ENCODE results near the gene SPATA25.
A peak's percentile ranks its signal among the peaks of the same experiment; 100 is the strongest.

The SPATA25 gene

GRCh38 chr20:45924391-45925261, 37.2 kb upstream of the SPATA25 start:
- DNase-seq (ENCODE audit: low spot score) (no peak), ATAC-seq (ENCODE audit: low read depth) (0 out of 3 replicates have a peak, but pooled peaks have one; percentile 8)
- Histone ChIP-seq H3K4me3 (ENCODE audit: severe bottlenecking) (no peak overlapping the region), H3K9me3 (ENCODE audit: severe bottlenecking) (no peaks in the 10 kb centered on the region), H3K27me3 (ENCODE audit: insufficient read depth, poor library complexity, severe bottlenecking) (no peaks in the 10 kb centered on the region), H3K27ac (ENCODE audit: poor library complexity, severe bottlenecking) (no peak overlapping the region), H3K36me3 (ENCODE audit: low read depth) (no peaks in the 10 kb centered on the region), H3K4me1 (ENCODE audit: insufficient read depth, poor library complexity, severe bottlenecking) (no peaks in the 10 kb centered on the region)
- no peak for TF ChIP-seq CTCF (IDR thresholded peaks at IDR 0.05; ENCODE audit: poor library complexity, severe bottlenecking)

GRCh38 chr20:45921337-45922189, 34.1 kb upstream of the SPATA25 start:
- Histone ChIP-seq H3K27me3 (ENCODE audit: insufficient read depth, poor library complexity, severe bottlenecking) (no peaks in the 10 kb centered on the region), H3K4me1 (ENCODE audit: insufficient read depth, poor library complexity, severe bottlenecking) (no peaks in the 10 kb centered on the region), H3K4me3 (ENCODE audit: severe bottlenecking) (no peak overlapping the region), H3K36me3 (ENCODE audit: low read depth) (no peaks in the 10 kb centered on the region), H3K9me3 (ENCODE audit: severe bottlenecking) (no peaks in the 10 kb centered on the region), H3K27ac (ENCODE audit: poor library complexity, severe bottlenecking) (no peak overlapping the region)
- no peak for TF ChIP-seq CTCF (IDR thresholded peaks at IDR 0.05; ENCODE audit: poor library complexity, severe bottlenecking)
- DNase-seq (ENCODE audit: low spot score) = no peak
- no peak for ATAC-seq (ENCODE audit: low read depth)

- peak; percentile 8; the same call in 1 of the 3 replicates for ATAC-seq (ENCODE audit: low read depth)
- no peaks in the 10 kb centered on the region for H3K9me3 ChIP-seq (ENCODE audit: severe bottlenecking)
- H3K4me3 ChIP-seq (ENCODE audit: severe bottlenecking) = no peak overlapping the region
- no peaks in the 10 kb centered on the region for H3K36me3 ChIP-seq (ENCODE audit: low read depth)
- H3K27ac ChIP-seq (ENCODE audit: poor library complexity, severe bottlenecking) = no peak overlapping the region
- no peak for TF ChIP-seq CTCF (IDR thresholded peaks at IDR 0.05; ENCODE audit: poor library complexity, severe bottlenecking)
- DNase-seq (ENCODE audit: low spot score) = no peak
- no peaks in the 10 kb centered on the region for H3K4me1 ChIP-seq (ENCODE audit: insufficient read depth, poor library complexity, severe bottlenecking)
- no peaks in the 10 kb centered on the region for H3K27me3 ChIP-seq (ENCODE audit: insufficient read depth, poor library complexity, severe bottlenecking)
These were observed 33.3 kb upstream of the SPATA25 start for GRCh38 chr20:45920462-45921336.

- ATAC-seq (ENCODE audit: low read depth) = no peak
- Histone ChIP-seq H3K27me3 (ENCODE audit: insufficient read depth, poor library complexity, severe bottlenecking) (no peaks in the 10 kb centered on the region), H3K4me1 (ENCODE audit: insufficient read depth, poor library complexity, severe bottlenecking) (no peaks in the 10 kb centered on the region), H3K9me3 (ENCODE audit: severe bottlenecking) (no peaks in the 10 kb centered on the region), H3K4me3 (ENCODE audit: severe bottlenecking) (no peak overlapping the region), H3K27ac (ENCODE audit: poor library complexity, severe bottlenecking) (no peak overlapping the region), H3K36me3 (ENCODE audit: low read depth) (no peaks in the 10 kb centered on the region)
- no peak for TF ChIP-seq CTCF (IDR thresholded peaks at IDR 0.05; ENCODE audit: poor library complexity, severe bottlenecking)
- no peak for DNase-seq (ENCODE audit: low spot score)
These were observed 32.3 kb upstream of the SPATA25 start for GRCh38 chr20:45919542-45920399.
